Measurements from ENCODE around the gene ABCA1.
"Not testable (repeated sequence)": the region's sequence is repeated elsewhere in the genome, so short reads cannot be mapped to it uniquely, and the experiment has no call there.

ABCA1 gene

DNA sequence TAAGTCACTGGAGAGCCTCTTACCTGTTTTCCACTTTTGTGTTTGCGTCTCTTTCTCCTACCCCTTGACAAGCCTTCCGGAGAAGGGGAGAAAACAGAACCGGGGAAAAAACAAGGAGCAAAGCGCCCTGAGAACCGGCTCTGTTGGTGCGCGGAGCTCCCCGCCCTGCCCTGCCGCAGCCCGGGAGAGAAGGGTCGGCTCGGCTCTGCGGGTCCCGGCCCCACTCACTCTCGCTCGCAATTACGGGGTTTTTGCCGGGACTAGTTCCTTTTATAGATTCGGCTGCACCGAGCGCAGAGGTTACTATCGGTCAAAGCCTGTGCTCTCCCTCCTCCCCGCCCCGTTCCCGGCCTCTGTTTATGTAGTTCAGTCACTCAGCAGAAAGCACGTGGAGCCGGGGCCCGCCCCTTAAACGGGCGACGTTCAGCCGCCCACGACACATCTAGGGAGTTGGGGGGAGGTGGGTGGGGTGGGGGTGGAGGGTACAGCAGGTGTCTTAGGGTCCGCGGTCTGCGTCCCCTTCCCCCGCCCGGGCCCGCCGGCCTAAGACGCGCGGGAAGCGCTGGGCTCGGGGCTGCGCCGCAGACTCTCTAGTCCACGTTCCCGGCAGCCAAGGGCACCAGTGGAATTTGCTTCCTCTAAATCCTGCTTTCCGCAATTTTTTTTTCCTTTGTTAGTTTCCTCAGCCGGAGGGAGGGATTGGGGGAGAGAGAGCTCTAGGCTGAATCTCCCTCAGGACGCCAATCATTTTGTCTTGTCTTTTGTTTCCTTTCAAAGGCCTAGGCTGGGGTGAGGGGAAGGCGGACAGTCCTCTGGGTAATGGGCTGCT, at the start of gene ABCA1:
ABCA1 (minus strand) TSS at position 244 of the 829 bp plus-strand sequence. CDS start 24,476 bp downstream, outside the sequence.
- peak within 1 kb of the TSS; percentile 75 for H3K4me3 ChIP-seq (ENCODE audit: low read depth, low read length)
- peaks cover 20% of the 10 kb centered on the region for H3K27me3 ChIP-seq (ENCODE audit: control insufficient read depth, insufficient read depth, low read length)
- 0 out of 2 replicates have a peak, but pooled peaks cover 4% of the 10 kb centered on the region for H3K4me1 ChIP-seq (ENCODE audit: control insufficient read depth, insufficient read depth, low read length)
- no peaks in the 10 kb centered on the region for H3K36me3 ChIP-seq (ENCODE audit: control insufficient read depth, insufficient read depth, low read length)
- peak within 1 kb of the TSS; percentile 72 for H3K9ac ChIP-seq (ENCODE audit: low read length)
- no peak within 1 kb of the TSS for H3K27ac ChIP-seq (ENCODE audit: low read depth, low read length)
- H3K9me3 ChIP-seq (ENCODE audit: control insufficient read depth, insufficient read depth, low read depth, low read length): no peaks in the 10 kb centered on the region

GRCh38 chr9:104977580-104977979, 49.6 kb upstream of the ABCA1 start:
- no peak overlapping the region for H3K4me3 ChIP-seq (ENCODE audit: low read depth, low read length)
- H3K4me1 ChIP-seq (ENCODE audit: control insufficient read depth, insufficient read depth, low read length): no peaks in the 10 kb centered on the region
- H3K9me3 ChIP-seq (ENCODE audit: control insufficient read depth, insufficient read depth, low read depth, low read length): no peaks in the 10 kb centered on the region
- no peaks in the 10 kb centered on the region for H3K36me3 ChIP-seq (ENCODE audit: control insufficient read depth, insufficient read depth, low read length)
- H3K27me3 ChIP-seq (ENCODE audit: control insufficient read depth, insufficient read depth, low read length): no peaks in the 10 kb centered on the region
- H3K27ac ChIP-seq (ENCODE audit: low read depth, low read length): no peak overlapping the region
- no peak overlapping the region for H3K9ac ChIP-seq (ENCODE audit: low read length)

- H3K9me3 ChIP-seq (ENCODE audit: control insufficient read depth, insufficient read depth, low read depth, low read length): no peaks in the 10 kb centered on the region
- H3K27ac ChIP-seq (ENCODE audit: low read depth, low read length): no peak overlapping the region
- H3K36me3 ChIP-seq (ENCODE audit: control insufficient read depth, insufficient read depth, low read length): no peaks in the 10 kb centered on the region
- H3K4me1 ChIP-seq (ENCODE audit: control insufficient read depth, insufficient read depth, low read length): no peaks in the 10 kb centered on the region
- H3K27me3 ChIP-seq (ENCODE audit: control insufficient read depth, insufficient read depth, low read length): no peaks in the 10 kb centered on the region
- H3K4me3 ChIP-seq (ENCODE audit: low read depth, low read length): no peak overlapping the region
- no peak overlapping the region for H3K9ac ChIP-seq (ENCODE audit: low read length)
These were observed 49.2 kb upstream of the ABCA1 start for GRCh38 chr9:104977168-104977567.

DNA sequence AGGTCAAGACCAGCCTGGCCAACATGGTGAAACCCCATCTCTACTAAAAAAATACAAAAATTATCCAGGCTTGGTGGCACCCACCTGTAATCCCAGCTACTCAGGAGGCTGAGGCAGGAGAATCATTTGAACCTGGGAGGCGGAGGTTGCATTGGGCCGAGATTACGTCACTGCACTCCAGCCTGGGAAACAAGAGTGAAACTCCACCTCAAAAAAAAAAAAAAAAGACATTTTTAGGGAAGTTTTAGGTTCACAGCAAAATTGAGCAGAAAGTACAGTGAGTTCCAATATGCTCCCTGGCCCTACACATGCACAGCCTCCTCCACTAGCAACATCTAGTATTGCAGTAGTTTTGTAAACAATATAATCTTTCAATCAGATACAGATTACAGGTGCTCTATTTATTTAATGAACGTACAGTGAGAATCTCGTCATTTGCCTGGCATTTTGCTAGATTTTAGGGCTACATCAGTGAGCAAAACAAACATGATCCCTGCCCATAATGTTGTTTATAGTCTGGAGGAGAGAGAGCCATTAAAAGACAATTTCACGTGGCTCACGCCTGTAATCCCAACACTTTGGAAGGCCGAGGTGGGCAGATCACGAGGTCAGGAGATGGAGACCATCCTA, 48.1 kb upstream of the ABCA1 start:
- not testable (repeated sequence) for H3K27ac ChIP-seq (ENCODE audit: low read depth, low read length); H3K36me3 ChIP-seq (ENCODE audit: control insufficient read depth, insufficient read depth, low read length); H3K9me3 ChIP-seq (ENCODE audit: control insufficient read depth, insufficient read depth, low read depth, low read length); H3K4me1 ChIP-seq (ENCODE audit: control insufficient read depth, insufficient read depth, low read length); H3K4me3 ChIP-seq (ENCODE audit: low read depth, low read length); H3K27me3 ChIP-seq (ENCODE audit: control insufficient read depth, insufficient read depth, low read length); H3K9ac ChIP-seq (ENCODE audit: low read length)

- Histone ChIP-seq H3K27me3 (ENCODE audit: control insufficient read depth, insufficient read depth, low read length) (no peaks in the 10 kb centered on the region), H3K4me3 (ENCODE audit: low read depth, low read length) (no peak overlapping the region), H3K9ac (ENCODE audit: low read length) (no peak overlapping the region), H3K4me1 (ENCODE audit: control insufficient read depth, insufficient read depth, low read length) (peaks cover 10% of the 10 kb centered on the region), H3K9me3 (ENCODE audit: control insufficient read depth, insufficient read depth, low read depth, low read length) (no peaks in the 10 kb centered on the region), H3K27ac (ENCODE audit: low read depth, low read length) (no peak overlapping the region), H3K36me3 (ENCODE audit: control insufficient read depth, insufficient read depth, low read length) (no peaks in the 10 kb centered on the region)
These were observed 46.4 kb upstream of the ABCA1 start for GRCh38 chr9:104974053-104974962.

- Histone ChIP-seq H3K4me1 (ENCODE audit: control insufficient read depth, insufficient read depth, low read length) (peaks cover 16% of the 10 kb centered on the region), H3K36me3 (ENCODE audit: control insufficient read depth, insufficient read depth, low read length) (no peaks in the 10 kb centered on the region), H3K27me3 (ENCODE audit: control insufficient read depth, insufficient read depth, low read length) (no peaks in the 10 kb centered on the region)
These were observed 44.4 kb upstream of the ABCA1 start for GRCh38 chr9:104972242-104972866.

GRCh38 chr9:104971511-104971910, 43.6 kb upstream of the ABCA1 start:
- H3K9me3 ChIP-seq (ENCODE audit: control insufficient read depth, insufficient read depth, low read depth, low read length): no peaks in the 10 kb centered on the region
- H3K27ac ChIP-seq (ENCODE audit: low read depth, low read length): no peak overlapping the region
- H3K4me3 ChIP-seq (ENCODE audit: low read depth, low read length): no peak overlapping the region
- H3K9ac ChIP-seq (ENCODE audit: low read length): no peak overlapping the region
- H3K27me3 ChIP-seq (ENCODE audit: control insufficient read depth, insufficient read depth, low read length): no peaks in the 10 kb centered on the region
- H3K4me1 ChIP-seq (ENCODE audit: control insufficient read depth, insufficient read depth, low read length): peaks cover 16% of the 10 kb centered on the region
- no peaks in the 10 kb centered on the region for H3K36me3 ChIP-seq (ENCODE audit: control insufficient read depth, insufficient read depth, low read length)

More at GRCh38 chr9:104972242-104972866, 44.4 kb upstream of the ABCA1 start:
- no peak overlapping the region for H3K4me3 ChIP-seq (ENCODE audit: low read depth, low read length)
- no peak overlapping the region for H3K27ac ChIP-seq (ENCODE audit: low read depth, low read length)
- H3K9me3 ChIP-seq (ENCODE audit: control insufficient read depth, insufficient read depth, low read depth, low read length): no peaks in the 10 kb centered on the region
- no peak overlapping the region for H3K9ac ChIP-seq (ENCODE audit: low read length)

- Histone ChIP-seq H3K4me1 (ENCODE audit: control insufficient read depth, insufficient read depth, low read length) (peaks cover 16% of the 10 kb centered on the region), H3K27me3 (ENCODE audit: control insufficient read depth, insufficient read depth, low read length) (no peaks in the 10 kb centered on the region)
These were observed 42.5 kb upstream of the ABCA1 start for GRCh38 chr9:104970271-104970987.

GRCh38 chr9:104969116-104969515, 41.2 kb upstream of the ABCA1 start:
- Histone ChIP-seq H3K4me3 (ENCODE audit: low read depth, low read length) (peak overlapping the region; percentile 89), H3K9me3 (ENCODE audit: control insufficient read depth, insufficient read depth, low read depth, low read length) (no peaks in the 10 kb centered on the region), H3K4me1 (ENCODE audit: control insufficient read depth, insufficient read depth, low read length) (peaks cover 16% of the 10 kb centered on the region), H3K27ac (ENCODE audit: low read depth, low read length) (no peak overlapping the region), H3K9ac (ENCODE audit: low read length) (no peak overlapping the region), H3K36me3 (ENCODE audit: control insufficient read depth, insufficient read depth, low read length) (no peaks in the 10 kb centered on the region), H3K27me3 (ENCODE audit: control insufficient read depth, insufficient read depth, low read length) (no peaks in the 10 kb centered on the region)

More at GRCh38 chr9:104970271-104970987, 42.5 kb upstream of the ABCA1 start:
- Histone ChIP-seq H3K4me3 (ENCODE audit: low read depth, low read length) (no peak overlapping the region), H3K36me3 (ENCODE audit: control insufficient read depth, insufficient read depth, low read length) (no peaks in the 10 kb centered on the region), H3K27ac (ENCODE audit: low read depth, low read length) (no peak overlapping the region), H3K9ac (ENCODE audit: low read length) (no peak overlapping the region), H3K9me3 (ENCODE audit: control insufficient read depth, insufficient read depth, low read depth, low read length) (no peaks in the 10 kb centered on the region)

Measured in HUES6 (cell line).